K562 (cell line): ENCODE results near the gene MYH9. TPM values are rescaled to one million over a fixed set of nuclear protein-coding genes. Genes with fewer than 3 reads are reported as not detected.
"Not testable (repeated sequence)": the region's sequence is repeated elsewhere in the genome, so short reads cannot be mapped to it uniquely, and the experiment has no call there.

Experiments used
- ATAC-seq: fragments of 200-7000 bp; cut with Tn5 transposase; 3 replicates; pipeline ENCODE4 v1.9.1; 2020; ENCODE audit warnings: moderate library complexity
- BruUV-seq: library from RNA; stranded (reverse); fragments of 400-500 nt; replicated peaks from 2 replicates; lab custom pipeline; 2021; lab: Mats Ljungman, UMichigan
- CTCF ChIA-PET: fragments of 300-600 bp; formaldehyde crosslinking; extraction: SDS; loops from one replicate; lab custom pipeline; 2021; ENCODE audit warnings: low intra/inter-chr PET ratio; lab: Yijun Ruan, JAX
- POLR2A ChIA-PET: fragments of 300-600, 350-650 bp; sonication (Branson Sonifier 250); formaldehyde crosslinking; extraction: SDS; loops from one replicate; lab custom pipeline; 2021; ENCODE audit warnings: antibody characterized with exemption, inconsistent platforms; lab: Yijun Ruan, JAX
- DNase-seq, 4 experiments: peaks; one replicate each; pipeline versions ENCODE4 v3.0.0 to v3.0.0-alpha.2; 2011 to 2018; ENCODE audit warnings: low spot score in 3 of 4, mixed read lengths in 3 of 4; ENCODE audit errors: extremely low read depth in 1 of 4
- FAIRE-seq: peaks from 2 replicates; lab custom pipeline; 2011; peaks lifted over from hg19 to GRCh38; lab: Jason Lieb, UNC
- H2AFZ ChIP-seq: 2 replicates; pipeline ENCODE4 v1.6.0; 2011; ENCODE audit warnings: low read depth, low read length, control low read depth, inconsistent platforms
- H3K27ac ChIP-seq: fragments of 200-600 bp; 3 replicates; pipeline ENCODE4 v1.8.0; 2011; ENCODE audit warnings: low read depth, mild to moderate bottlenecking, control low read depth, inconsistent platforms, low read length, moderate library complexity, mixed read lengths; ENCODE audit errors: extremely low read depth
- H3K27me3 ChIP-seq, 2 experiments: fragments of 300-600 bp in 1 of 2; 2 replicates in 1 of 2; 3 replicates in 1 of 2; pipeline versions ENCODE4 v1.6.0 to v1.8.0; 2011; ENCODE audit warnings: inconsistent platforms in 2 of 2, low read length in 2 of 2, mild to moderate bottlenecking in 1 of 2, mixed read lengths in 1 of 2, moderate library complexity in 1 of 2; ENCODE audit not compliant: control insufficient read depth in 2 of 2, insufficient read depth in 2 of 2
- H3K36me3 ChIP-seq: fragments of 300-600 bp; 3 replicates; pipeline ENCODE4 v1.8.0; 2011; ENCODE audit warnings: mild to moderate bottlenecking, low read length, inconsistent platforms; ENCODE audit not compliant: control insufficient read depth, insufficient read depth
- H3K4me1 ChIP-seq, 2 experiments: fragments of 200-600 bp in 1 of 2; replicated peaks in 1 of 2; 2 replicates in 1 of 2; 3 replicates in 1 of 2; pipeline versions ENCODE4 v1.5.1 to v1.8.0; 2011; ENCODE audit warnings: inconsistent platforms in 2 of 2, low read length in 2 of 2, mild to moderate bottlenecking in 1 of 2, mixed read lengths in 1 of 2, moderate library complexity in 1 of 2; ENCODE audit not compliant: control insufficient read depth in 2 of 2, insufficient read depth in 2 of 2
- H3K4me2 ChIP-seq: 2 replicates; pipeline ENCODE4 v1.6.1; 2011; ENCODE audit warnings: low read length, control low read depth, inconsistent platforms, mixed read lengths; ENCODE audit not compliant: insufficient read depth
- H3K4me3 ChIP-seq: fragments of 200-600 bp; sonication (generic), shearing (Covaris generic); 2 replicates; pipeline ENCODE4 v1.5.1; 2016; ENCODE audit warnings: control low read depth, inconsistent platforms
- H3K79me2 ChIP-seq: fragments of 200-600 bp; 3 replicates; pipeline ENCODE4 v1.8.0; 2011; ENCODE audit warnings: low read length, inconsistent platforms; ENCODE audit not compliant: control insufficient read depth, insufficient read depth
- H3K9ac ChIP-seq, 2 experiments: 2 replicates each; pipeline versions ENCODE4 v1.6.0 to v1.6.1; 2011; ENCODE audit warnings: low read depth in 2 of 2, low read length in 2 of 2, control low read depth in 1 of 2, inconsistent platforms in 1 of 2, mild to moderate bottlenecking in 1 of 2, mixed read lengths in 1 of 2; ENCODE audit not compliant: insufficient read depth in 1 of 2
- H3K9me1 ChIP-seq: one replicate; pipeline ENCODE4 v1.6.0; 2011; ENCODE audit warnings: inconsistent platforms, mild to moderate bottlenecking, low read length, moderate library complexity; ENCODE audit not compliant: control insufficient read depth, insufficient read depth
- H3K9me3 ChIP-seq: replicated peaks from 2 replicates; pipeline ENCODE4 v1.5.1; 2011; ENCODE audit warnings: low read depth, low read length, inconsistent platforms; ENCODE audit not compliant: control insufficient read depth, insufficient read depth
- H4K20me1 ChIP-seq: replicated peaks from 2 replicates; pipeline ENCODE4 v1.6.1; 2011; ENCODE audit warnings: low read length, inconsistent platforms, mixed read lengths; ENCODE audit not compliant: control insufficient read depth, insufficient read depth
- CEBPB ChIP-seq: fragments of 450-650 bp; IDR thresholded peaks from 2 replicates; pipeline ENCODE4 v1.6.1; 2016; ENCODE audit warnings: missing genetic modification characterization, missing compliant biosample characterization
- HMGXB4 ChIP-seq: sonication (generic); formaldehyde crosslinking; IDR thresholded peaks from 2 replicates; pipeline ENCODE4 v1.8.1; 2023; ENCODE audit warnings: mild to moderate bottlenecking, missing genetic modification reagents
- JUN ChIP-seq, 2 experiments: sonication (generic) in 1 of 2; formaldehyde crosslinking in 1 of 2; IDR thresholded peaks; 2 replicates each; pipeline versions ENCODE4 v1.6.1 to v1.8.0; 2012 to 2022; ENCODE audit warnings: borderline replicate concordance in 2 of 2, mild to moderate bottlenecking in 2 of 2, improper control_type of control experiment in 1 of 2, low read depth in 1 of 2, low read length in 1 of 2, missing genetic modification reagents in 1 of 2
- JUNB ChIP-seq: fragments of 450-650 bp; formaldehyde crosslinking; conservative IDR thresholded peaks from 2 replicates; pipeline ENCODE4 v1.4.0; 2020; ENCODE audit warnings: mild to moderate bottlenecking
- MLLT1 ChIP-seq, 2 experiments: fragments of 450-650 bp; IDR thresholded peaks; 2 replicates each; pipeline ENCODE4 v1.6.1; 2016
- POLR2AphosphoS2 ChIP-seq: IDR thresholded peaks from 2 replicates; pipeline ENCODE4 v1.6.1; 2012; ENCODE audit warnings: low read length, improper control_type of control experiment
- PYGO2 ChIP-seq: fragments of 450-650 bp; IDR thresholded peaks from 2 replicates; pipeline ENCODE4 v1.6.1; 2016; ENCODE audit warnings: mild to moderate bottlenecking, missing genetic modification characterization, moderate library complexity, missing compliant biosample characterization
- RBM25 ChIP-seq: fragments of 200-400 bp; formaldehyde crosslinking; IDR thresholded peaks from 2 replicates; pipeline ENCODE4 v1.6.1; 2018; ENCODE audit warnings: low read length, low read depth, moderate library complexity; ENCODE audit not compliant: severe bottlenecking
- THRAP3 ChIP-seq: fragments of 450-650 bp; IDR thresholded peaks from 2 replicates; pipeline ENCODE4 v1.6.1; 2016; ENCODE audit warnings: mild to moderate bottlenecking, inconsistent platforms, borderline replicate concordance
- YY1 ChIP-seq, 3 experiments: IDR thresholded peaks; 2 replicates each; pipeline ENCODE4 v1.6.1; 2011; ENCODE audit warnings: low read length in 2 of 3, mild to moderate bottlenecking in 2 of 3, moderate library complexity in 2 of 3, borderline replicate concordance in 1 of 3, control low read depth in 1 of 3, low read depth in 1 of 3; ENCODE audit not compliant: insufficient read depth in 3 of 3, insufficient replicate concordance in 2 of 3, control insufficient read depth in 1 of 3, insufficient read length in 1 of 3; ENCODE audit errors: extremely low read depth in 1 of 3
- ZBTB43 ChIP-seq: sonication (generic); formaldehyde crosslinking; IDR thresholded peaks from 2 replicates; pipeline ENCODE4 v1.8.0; 2023; ENCODE audit warnings: mild to moderate bottlenecking, missing genetic modification reagents
- ZKSCAN1 ChIP-seq: fragments of 150-350 bp; IDR thresholded peaks from 2 replicates; pipeline ENCODE4 v1.6.1; 2016; ENCODE audit warnings: low read depth, low read length
- WGBS: fragments of 100-300 bp; shearing (Covaris generic); methylation state at CpG from one replicate; pipeline ENCODE4 v1.1.6; 2016; ENCODE audit warnings: low coverage, mixed read lengths; ENCODE audit not compliant: insufficient coverage; ENCODE audit errors: missing lambda C conversion rate; 5-methylcytosine and 5-hydroxymethylcytosine counted together
- in situ Hi-C: fragments of 300-500 bp; cut with MboI; formaldehyde crosslinking; loops from 4 replicates; pipeline ENCODE4 v1.15.0; 2018; ENCODE audit warnings: inconsistent platforms, mixed read lengths
- intact Hi-C: fragments of 100-400 bp; cut with micrococcal nuclease; formaldehyde crosslinking; loops from 2 replicates; pipeline ENCODE4 v1.14.2; 2022
- polyA plus RNA-seq, 8 experiments: library from polyadenylated mRNA; depleted of rRNA in 4 of 8; stranded (reverse) in 5 of 8; unstranded in 3 of 8; fragments of >200 nt; fragmentation: Nextera tagmentation in 2 of 8; fragmentation: Illumina TruSeq in 1 of 8; extraction: Ambion mirVana in 2 of 8; extraction: Trizol in 1 of 8; gene quantifications; 2 replicates each; pipeline versions ENCODE4 v1.2.1 to v1.2.3, GENCODE V29; 2011 to 2014; ENCODE audit warnings: inconsistent platforms in 1 of 8, missing spikeins in 1 of 8
- total RNA-seq, 7 experiments: library from RNA; depleted of rRNA in 6 of 7; stranded (reverse); fragments of >200 nt in 6 of 7; fragmentation: Illumina TruSeq in 2 of 7; extraction: Trizol in 2 of 7; gene quantifications; 2 replicates each; pipeline versions ENCODE4 v1.2.1 to v1.2.3, GENCODE V29; 2011 to 2021; ENCODE audit warnings: low replicate concordance in 1 of 7
- TF ChIP-seq, protein P1 (sequence below): IDR thresholded peaks from 2 replicates; pipeline ENCODE4 v1.6.1; 2016; ENCODE audit warnings: missing genetic modification characterization, missing compliant biosample characterization

Gene MYH9
- total and polyA plus RNA-seq, 9 of the 15 experiments (the other 6 are each of a cell fraction or from before 2014, with no cell fraction given): 0.71 to 111 (median 24.6) TPM

DNA sequence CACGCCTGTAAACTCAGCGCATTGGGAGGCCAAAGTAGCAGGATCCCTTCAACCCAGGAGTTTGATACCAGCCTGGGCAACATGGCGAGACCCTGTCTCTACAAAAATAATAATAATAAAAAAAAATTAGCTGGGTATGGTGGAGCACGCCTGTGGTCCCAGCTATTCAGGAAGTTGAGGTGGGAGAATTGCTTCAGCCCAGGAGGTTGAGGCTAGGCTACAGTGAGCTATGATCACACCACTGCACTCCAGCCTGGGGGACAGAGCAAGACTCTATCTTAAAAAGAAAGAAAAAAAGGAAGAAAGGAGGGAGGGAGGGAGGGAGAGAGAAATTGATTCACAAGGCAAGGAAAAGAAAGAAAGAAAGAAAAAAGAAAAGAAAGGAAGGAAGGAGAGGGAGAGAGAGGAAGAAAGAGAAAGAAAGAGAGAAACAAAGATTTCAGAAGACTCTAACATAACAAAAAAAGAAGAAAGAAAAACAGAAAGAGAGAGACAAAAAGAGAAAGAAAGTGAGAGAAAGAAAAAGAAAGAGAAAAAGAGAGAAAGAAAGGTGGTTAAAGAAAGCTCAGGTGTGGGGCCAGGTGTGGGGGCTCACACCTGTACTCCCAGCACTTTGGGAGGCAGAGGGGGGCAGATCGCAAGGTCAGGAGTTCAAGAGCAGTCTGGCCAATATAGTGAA is 37.3 kb upstream of the MYH9 start (continued):
- TF ChIP-seq, protein P1, sequence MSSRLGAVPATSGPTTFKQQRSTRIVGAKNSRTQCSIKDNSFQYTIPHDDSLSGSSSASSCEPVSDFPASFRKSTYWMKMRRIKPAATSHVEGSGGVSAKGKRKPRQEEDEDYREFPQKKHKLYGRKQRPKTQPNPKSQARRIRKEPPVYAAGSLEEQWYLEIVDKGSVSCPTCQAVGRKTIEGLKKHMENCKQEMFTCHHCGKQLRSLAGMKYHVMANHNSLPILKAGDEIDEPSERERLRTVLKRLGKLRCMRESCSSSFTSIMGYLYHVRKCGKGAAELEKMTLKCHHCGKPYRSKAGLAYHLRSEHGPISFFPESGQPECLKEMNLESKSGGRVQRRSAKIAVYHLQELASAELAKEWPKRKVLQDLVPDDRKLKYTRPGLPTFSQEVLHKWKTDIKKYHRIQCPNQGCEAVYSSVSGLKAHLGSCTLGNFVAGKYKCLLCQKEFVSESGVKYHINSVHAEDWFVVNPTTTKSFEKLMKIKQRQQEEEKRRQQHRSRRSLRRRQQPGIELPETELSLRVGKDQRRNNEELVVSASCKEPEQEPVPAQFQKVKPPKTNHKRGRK (tag): peak; percentile 88
- TF ChIP-seq POLR2AphosphoS2: no peak
- TF ChIP-seq RBM25: no peak
- no peak for TF ChIP-seq PYGO2 (tag)
- 0 out of 4 replicates have a peak, but pooled peaks of 1 of the 2 experiments have one; percentile 27 for TF ChIP-seq MLLT1 (IDR thresholded peaks at IDR 0.05)
- no peak for TF ChIP-seq YY1 (IDR thresholded peaks at IDR 0.05; ENCODE audit: borderline replicate concordance in 1 of 3, control insufficient read depth in 1 of 3, extremely low read depth in 1 of 3, insufficient read depth in 3 of 3, insufficient read length in 1 of 3, insufficient replicate concordance in 2 of 3, low read depth in 1 of 3, low read length in 2 of 3)
- TF ChIP-seq ZBTB43 (CRISPR knock-in tag): no peak
- 0 out of 2 replicates have a peak, but pooled peaks have one; percentile 58 for TF ChIP-seq THRAP3
- TF ChIP-seq HMGXB4 (CRISPR knock-in tag): no peak
- TF ChIP-seq CEBPB (tag): no peak
- no peak for TF ChIP-seq JUN (IDR thresholded peaks at IDR 0.05; ENCODE audit: borderline replicate concordance, low read depth, low read length)
- no peak for TF ChIP-seq JUN (CRISPR knock-in tag; IDR thresholded peaks at IDR 0.05; ENCODE audit: borderline replicate concordance)
- TF ChIP-seq JUNB (CRISPR knock-in tag): no peak
- no peak for TF ChIP-seq ZKSCAN1

DNA sequence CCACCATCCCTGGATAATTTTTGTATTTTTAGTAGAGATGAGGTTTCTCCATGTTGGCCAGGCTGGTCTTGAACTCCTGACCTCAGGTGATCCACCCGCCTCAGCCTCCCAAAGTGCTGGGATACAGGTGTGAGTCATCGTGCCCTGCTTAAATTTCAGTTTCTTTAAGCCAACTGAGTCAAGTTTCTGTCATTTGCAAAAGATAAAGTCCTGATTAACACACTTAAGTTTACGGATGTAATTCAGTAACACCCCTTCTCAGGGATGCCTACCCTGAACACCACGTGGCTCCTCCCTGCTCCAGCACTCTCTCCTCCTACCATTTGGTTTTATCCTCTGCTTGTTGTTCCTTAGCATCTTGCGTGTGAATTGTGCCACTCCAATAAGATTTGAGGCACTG is 36.7 kb upstream of the MYH9 start:
- intact Hi-C loops: loop anchor here (5.0 kb wide), 2 partner anchors 37 to 57 kb away; partner anchors contain the start of gene MYH9
- H3K27ac ChIP-seq, BruUV-seq, H3K27me3 ChIP-seq, H2AFZ ChIP-seq, in situ Hi-C loops, ATAC-seq, H4K20me1 ChIP-seq, H3K36me3 ChIP-seq, H3K9ac ChIP-seq, H3K9me3 ChIP-seq, H3K4me2 ChIP-seq, H3K9me1 ChIP-seq, POLR2A ChIA-PET, H3K79me2 ChIP-seq, DNase-seq, FAIRE-seq, H3K4me3 ChIP-seq, CTCF ChIA-PET: not testable (repeated sequence)
- WGBS: 58% methylated on average over 4 of the region's 5 CpGs
- peaks cover 33 to 37% of the 10 kb centered on the region in 2 experiments for H3K4me1 ChIP-seq
